LoVo (cell line): ENCODE data around the gene OSBPL9.
"Not testable (repeated sequence)": the region's sequence is repeated elsewhere in the genome, so short reads cannot be mapped to it uniquely, and the experiment has no call there.

ENCODE experiments used
- DNase-seq: peaks from one replicate; pipeline ENCODE4 v3.0.0-alpha.2; 2016; ENCODE audit warnings: low spot score

OSBPL9 gene

DNA sequence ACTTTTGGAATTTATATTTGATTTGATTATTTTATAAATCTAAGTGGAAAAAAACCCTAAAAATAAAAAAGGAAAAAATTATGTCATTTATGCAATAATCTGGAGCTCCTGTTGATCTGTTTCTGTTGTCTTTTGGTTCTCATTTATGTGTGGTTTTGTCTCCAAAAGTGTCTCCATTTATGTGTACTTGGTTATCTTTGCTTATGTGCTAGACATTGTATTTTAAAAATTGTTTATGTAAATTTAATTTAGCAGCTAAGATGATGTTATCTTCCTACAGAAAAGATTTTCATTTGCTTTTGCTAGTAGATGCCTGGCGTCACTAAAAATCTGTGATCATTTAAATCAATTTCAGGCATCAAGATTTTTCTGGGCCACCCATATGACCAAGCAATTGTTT is 95.7 kb downstream of the OSBPL9 start:
- DNase-seq = no peak

DNA sequence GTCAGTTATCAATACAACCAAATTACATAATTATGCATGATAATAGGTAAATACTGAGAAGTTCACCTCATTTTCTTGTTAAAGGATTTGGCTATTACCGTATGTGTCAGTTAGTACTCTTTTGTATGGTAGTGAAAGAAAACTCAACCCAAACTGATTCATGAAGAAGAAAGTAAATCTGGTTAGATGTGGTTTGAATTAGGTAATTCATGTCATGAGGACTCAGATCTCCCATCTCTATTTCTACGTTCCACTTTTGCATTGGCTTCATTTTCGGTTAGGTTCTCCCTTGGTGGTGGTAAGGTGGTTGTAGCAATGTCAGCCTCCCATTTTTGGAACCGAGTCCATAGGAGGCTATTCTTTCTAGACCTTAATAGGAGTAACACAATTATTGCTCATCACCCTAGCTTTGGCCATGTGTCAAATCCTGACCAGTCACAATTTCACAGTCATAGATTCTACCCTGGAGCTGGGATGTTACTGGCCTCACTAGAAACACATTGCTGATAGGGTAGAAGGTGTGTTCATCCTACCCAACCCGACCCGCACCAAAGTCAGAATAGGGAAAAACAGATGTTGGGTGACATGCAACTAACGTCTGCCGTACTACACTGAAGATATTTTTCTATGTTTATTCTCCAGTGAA is 97.6 kb downstream of the OSBPL9 start:
- no peak for DNase-seq

DNA sequence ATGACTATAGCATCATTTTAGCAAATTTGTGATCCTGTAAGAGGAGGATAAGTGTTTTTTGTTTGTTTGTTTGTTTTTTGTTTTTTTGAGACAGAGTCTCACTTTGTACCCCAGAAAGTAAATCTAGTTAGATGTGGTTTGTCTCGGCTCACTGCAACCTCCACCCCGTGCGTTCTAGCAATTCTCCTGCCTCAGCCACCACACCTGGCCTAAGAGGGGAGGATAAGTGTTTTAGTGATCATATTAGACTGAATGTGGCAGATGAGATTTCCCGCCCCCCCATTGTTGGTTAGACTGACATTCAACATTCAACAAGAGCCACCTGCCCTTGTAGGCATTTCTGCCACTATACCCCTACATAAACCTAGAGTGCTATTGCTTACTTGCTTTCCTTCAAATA is 98.5 kb downstream of the OSBPL9 start:
- DNase-seq = no peak

DNA sequence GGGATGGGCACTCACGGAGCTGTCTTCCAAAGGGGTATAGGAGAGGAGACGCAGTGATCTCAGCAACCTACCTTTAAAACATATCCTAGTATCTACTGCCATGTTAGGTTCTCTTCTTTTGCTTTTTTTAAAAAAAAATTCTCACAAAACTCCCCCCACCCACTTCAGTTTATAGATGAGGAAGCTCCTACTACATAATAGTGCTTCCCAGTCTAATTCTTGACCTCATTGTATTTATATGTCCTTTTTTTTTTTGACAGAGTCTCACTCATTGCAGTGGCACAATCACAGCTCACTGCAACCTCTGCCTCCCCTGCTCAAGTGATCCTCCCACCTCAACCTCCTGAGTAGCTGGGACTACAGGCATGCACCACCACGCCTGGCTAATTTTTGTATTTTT is 99.9 kb downstream of the OSBPL9 start:
- DNase-seq = no peak

DNA sequence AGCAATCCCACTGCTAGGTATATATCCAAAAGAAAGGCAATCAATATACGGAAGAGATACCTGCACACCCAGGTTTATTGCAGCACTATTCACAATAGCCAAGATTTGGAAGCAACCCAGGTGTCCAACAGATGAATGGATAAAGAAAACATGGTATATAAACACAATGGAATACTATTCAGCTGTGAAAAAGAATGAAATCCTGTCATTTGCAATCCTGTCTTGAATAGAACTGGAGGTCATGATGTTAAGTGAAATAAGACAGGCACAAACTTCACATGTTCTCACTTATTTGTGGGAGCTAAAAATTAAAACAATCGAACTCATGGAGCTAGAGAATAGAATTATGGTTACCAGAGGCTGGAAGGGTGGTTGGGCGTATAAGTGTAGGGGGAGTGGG is 101.0 kb downstream of the OSBPL9 start:
- DNase-seq = no peak

DNA sequence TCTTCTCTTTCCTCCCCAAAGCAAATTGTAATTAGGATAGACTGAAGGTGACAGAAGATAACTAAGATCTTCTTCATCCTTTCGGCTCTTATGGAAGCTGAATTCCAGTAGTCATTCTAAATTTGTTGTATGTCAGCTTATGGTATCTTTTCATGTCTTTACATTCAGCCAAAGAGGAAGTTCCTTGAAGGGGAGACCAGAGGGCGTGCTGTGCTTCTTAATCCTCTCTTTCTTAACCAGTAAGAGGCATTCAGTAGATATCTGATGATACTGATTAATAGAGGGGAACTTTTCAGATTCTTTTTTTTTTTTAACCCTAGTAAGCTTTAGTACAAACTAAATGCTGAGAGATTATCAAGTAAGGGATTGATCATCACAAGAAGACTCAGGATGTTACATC is 102.3 kb downstream of the OSBPL9 start:
- DNase-seq = no peak

DNA sequence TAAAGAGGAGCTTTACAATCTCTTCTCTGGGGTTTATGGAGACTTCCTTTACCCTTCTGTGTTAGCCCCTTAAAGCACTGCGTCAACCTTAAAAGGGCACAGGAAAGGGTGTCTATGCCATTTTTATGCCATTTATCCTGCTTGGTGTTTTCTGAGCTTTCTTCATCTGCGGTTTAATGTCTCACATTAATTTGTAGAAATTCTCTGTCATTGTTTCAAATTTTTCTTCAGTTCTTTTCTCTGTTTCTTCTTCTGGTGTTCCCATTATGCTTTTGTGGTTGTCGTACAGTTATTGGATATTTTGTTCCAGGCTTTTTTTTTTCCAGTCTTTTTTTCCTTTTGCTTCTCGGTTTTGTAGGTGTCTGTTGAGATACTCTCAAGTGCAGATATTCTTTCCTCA is 107.9 kb downstream of the OSBPL9 start:
- no peak for DNase-seq

DNA sequence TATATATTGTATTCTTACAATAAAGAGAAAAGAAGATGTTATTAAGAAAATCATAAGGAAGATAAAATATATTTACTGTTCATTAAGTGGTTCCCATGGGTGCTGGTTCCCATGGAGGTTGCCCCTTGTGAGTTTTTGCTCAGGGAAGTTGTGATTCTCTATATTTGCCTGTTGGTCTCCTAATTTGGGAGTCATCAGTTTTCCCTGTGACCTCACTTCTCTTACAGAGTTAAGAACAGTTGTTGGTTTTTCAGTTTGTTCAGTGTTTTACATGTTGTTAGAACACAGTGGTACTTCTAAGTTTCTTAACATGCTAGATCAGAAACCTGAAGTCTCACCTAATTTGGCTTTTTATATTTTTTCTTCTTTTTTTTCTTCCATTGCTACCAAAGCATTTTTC is 109.2 kb downstream of the OSBPL9 start:
- DNase-seq = no peak

DNA sequence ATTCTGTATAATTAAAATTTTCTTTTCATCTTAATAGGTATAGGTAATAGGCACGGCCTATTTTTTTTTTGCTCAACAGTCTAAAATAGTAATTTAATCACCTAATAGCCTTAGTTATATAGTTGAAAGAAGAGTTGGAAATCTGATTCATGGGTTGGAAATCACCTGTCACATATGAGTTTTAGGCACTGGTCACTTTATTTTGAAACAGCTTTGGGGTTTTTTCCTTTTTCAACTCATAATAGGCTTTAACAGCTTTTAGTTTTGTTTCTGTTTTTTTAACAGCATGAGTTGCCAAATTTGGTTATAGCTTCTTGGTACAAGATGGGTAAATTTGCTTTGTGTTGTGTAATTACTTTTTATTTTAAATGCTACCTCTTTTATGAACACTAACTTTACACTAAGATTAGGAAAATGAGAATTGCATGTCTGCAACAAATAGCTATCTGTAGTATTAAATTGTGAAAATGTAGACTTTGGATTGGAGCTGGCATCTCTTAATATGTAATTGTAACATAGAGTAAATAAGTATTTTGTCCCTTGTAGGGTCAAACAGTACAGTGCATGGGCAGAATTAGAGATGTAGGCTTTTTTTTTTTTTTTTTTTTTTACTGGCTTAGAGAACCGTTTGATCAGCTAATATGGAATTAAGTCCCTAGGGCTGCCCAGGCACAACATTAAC is 109.8 kb downstream of the OSBPL9 start:
- DNase-seq = no peak

DNA sequence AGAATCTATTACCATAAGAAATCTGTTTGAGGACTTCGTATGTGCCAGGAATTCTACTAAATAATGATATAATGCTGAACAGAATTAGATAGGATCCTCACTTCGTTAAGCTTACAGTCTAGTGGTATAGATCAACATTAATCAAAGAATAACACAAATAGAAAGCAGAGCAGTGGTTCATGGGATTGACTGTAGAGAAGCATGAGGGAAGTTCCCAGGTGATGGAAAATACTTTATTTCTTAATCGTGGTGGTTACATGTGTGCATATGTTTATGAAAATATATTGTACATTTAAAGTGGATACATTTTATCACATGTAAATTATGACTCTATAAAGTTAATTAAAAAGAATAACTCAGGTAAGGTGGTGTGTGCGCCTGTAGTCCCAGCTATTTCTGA is 110.5 kb downstream of the OSBPL9 start:
- no peak for DNase-seq

DNA sequence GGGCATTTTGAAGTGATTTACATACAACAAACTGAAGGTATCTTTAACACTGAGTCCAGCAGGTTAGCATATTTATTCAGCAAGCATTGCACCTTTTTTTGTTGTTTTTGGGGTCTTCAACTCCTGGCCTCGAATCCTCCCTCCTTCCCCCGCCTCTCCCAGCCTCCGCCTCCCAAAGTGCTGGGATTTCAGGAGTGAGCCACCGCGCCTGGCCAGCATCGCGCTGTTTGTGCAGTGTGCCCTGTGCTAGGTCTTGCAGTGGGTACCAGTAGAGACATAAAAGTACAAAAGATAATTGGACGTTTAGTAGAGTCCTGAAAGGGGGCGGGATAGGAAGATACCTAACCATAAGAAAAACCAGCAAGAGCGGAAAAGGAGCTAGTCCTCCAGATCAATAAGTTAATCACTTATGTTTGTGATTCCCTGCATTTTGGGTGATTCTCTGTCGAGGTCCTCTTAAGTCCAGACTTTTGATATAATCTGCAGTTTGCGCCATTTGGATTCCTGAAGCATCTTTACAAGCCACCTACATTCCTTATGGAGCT is 111.8 kb downstream of the OSBPL9 start:
- DNase-seq = no peak

DNA sequence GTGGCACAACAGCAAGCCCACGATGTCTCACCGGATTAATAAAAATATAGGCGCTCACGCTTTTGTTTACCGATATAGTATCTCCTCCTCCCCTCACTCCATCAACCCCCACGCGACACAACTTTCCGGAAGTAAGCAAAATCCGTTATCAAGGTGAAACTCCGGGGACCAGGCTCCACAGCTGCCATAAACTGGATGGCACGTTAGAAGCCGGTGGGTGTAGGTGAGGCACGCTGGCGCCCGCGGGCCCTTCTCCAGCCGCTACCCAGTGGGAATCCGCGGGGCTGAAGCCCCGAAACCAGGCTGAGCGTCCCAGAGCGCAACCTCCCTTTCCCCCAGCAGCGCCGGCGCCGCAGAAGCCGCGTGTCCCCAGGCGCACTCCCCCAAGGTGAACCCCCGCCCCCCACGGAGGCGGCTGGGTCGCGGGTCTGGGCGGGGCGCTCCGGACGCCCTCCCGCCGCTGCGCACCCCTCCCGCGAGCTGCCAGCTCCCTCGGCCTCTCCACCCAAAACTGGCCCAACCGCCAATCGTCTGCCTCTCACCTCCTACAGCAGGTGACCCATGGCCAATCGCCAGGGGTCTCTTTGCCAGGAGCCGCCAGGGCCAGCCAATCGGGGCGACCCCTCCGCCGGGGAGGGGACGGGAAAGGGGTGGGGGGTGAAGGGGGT is 112.4 kb downstream of the OSBPL9 start:
- DNase-seq = peak; percentile 95

DNA sequence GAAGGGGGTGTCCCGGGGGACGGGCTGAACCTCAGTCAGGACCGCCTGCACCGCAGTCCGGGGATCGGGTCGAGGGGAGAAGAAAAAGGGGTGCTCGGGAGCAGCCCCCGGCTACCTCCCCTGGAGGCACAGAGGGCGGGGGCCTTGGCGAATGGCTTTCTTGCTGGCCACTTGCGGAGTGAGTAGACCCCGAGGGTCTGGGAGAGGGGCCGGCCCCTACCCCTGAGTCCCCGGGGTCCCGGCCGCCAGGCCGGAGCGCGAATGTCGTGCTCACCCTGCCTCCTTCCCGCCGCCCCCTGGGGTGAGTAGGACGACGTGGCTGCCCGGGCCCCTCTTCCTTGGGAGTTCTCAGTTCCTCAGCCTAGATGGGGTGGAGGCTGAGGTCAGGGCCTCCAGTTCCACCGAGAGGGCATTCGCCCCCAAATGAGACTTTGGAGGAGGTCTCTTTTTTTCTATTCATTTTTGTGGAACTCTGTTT is 113.0 kb downstream of the OSBPL9 start:
- peak; percentile 27 for DNase-seq

DNA sequence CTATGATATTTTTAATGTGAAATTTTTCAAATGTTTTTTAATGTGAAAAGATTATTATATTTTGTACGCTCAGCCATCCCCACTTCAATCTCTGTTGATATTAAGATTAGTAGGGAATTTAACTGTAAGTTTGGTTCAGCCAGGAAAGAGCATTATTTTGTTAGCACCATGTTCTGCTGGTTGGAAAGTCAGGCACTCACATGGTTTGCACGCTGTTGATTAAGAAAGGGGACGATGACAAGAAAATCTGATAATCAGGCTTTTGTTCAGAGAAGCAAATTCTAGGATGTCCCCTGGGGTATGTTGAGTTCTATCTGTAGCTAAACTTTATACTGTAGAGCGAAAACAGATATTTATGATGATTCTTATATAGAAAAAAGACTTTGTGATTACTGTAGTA is 115.1 kb downstream of the OSBPL9 start:
- no peak for DNase-seq

DNA sequence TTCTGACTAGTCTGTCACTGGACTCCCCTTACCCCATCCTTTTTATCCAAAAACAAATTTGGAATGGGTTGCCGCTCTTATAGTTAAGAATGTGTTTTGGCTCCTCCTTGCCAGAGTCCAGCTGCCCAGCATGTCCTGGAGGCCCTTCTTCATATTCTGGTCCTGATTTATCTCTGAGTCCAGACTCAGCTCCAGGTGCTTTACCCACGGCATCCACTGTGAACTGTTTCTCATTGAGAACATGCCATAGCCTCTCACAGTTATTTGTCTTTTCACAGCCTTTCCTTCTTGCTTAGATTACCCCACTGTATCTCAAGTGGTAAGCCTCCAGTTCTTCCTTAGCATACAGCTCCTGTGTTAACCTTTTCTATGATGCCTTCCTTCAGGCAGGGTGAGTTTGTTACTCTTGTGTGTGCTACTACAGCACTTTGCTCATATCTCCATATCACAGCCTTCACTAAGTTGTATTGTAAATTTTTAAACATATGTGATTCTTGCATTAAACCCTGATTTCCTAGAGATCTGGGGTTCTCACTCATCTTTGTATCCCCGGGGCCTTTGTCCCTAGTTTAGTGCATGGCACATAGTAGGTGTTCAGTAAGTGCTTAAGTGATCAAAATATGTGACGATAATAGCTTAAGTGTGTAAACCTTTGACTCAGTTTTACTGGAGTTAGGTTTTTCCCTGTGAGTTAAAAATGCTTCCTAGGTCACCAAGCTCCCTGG is 116.0 kb downstream of the OSBPL9 start:
- no peak for DNase-seq

DNA sequence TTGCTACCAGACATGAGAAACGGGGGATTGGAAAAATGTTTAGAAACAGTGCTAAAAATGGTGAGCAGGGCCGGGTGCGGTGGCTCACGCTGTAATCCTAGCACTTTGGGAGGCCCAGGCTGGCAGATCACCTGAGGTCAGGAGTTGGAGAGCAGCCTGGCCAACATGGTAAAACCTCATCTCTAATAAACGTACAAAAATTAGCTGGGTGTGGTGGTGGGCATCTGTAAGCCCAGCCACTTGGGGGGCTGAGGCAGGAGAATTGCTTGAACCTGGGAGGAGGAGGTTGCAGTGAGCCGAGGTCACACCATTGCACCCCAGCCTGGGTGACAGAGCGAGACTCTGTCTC is 116.5 kb downstream of the OSBPL9 start:
- not testable (repeated sequence) for DNase-seq

DNA sequence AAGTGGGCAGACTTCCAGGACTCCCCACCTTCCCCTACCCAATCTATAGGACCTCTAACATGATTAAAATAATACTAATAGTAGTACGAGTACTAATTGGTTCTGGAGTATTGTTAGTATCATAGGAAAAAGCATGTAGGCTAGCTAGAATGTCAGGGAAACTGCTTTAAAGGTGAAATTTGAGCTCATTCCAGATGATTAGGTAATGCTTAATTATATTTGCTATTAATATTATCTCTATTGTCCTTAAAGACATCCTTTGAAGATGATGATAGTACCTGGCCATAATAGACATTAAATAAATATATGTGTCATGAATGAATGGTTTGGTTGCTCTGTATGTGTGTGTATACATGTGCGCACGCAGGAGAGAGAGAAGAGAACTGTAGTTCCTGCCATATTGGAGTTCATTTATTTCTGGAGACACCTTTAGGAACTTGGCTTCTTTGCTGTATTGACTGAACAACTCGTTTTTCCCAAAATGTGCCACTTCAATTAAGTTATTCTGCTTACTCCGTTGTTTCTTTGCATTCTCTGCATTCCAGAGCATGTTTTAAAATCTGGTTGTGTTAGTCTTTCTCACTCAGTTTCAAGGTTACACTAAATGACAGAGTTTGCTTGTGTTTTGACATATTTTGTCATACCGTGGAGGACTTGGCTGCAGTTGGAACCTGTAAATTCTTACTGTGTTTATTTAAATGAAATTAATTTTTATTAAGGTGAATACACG is 117.1 kb downstream of the OSBPL9 start:
- no peak for DNase-seq

DNA sequence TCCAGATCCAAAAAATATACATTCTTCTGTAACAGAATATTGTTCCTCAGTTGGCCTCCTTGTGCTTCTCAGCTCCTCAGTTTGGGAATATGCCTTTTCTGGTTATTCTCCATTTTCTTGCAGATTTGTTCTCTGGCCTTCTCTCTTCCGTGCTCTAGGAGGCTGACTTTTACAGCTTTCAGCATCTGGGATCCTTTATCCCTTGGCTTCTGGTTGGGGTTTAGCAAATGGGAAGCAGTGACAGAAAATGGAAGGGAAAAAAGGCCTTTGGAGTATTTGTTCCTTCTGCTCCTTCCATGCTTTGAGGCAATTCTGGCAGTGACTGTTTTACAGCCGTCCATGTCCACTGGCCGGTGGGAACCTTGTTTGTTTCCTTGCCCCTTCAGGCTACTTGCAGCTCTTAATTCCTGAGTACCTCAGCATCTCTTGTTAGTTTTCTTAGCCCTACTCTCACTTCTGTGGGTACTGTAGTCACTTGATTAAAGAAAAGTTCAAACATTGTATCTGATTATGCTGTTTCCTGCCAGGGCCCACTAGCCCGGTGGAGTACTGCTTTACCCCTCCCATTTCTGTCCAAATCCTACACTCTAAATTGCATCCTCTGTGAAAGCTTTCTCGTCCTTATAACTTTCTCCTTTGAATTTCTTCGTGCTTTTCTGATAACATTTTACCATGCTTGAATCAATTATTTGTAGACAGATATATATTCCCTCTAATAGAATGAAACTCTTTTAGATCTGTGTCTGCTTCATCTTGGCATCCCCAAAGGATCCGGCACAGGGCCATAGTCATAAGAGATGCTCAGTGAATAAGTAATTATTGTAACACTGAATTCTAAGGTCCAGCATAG is 118.2 kb downstream of the OSBPL9 start:
- DNase-seq = no peak

DNA sequence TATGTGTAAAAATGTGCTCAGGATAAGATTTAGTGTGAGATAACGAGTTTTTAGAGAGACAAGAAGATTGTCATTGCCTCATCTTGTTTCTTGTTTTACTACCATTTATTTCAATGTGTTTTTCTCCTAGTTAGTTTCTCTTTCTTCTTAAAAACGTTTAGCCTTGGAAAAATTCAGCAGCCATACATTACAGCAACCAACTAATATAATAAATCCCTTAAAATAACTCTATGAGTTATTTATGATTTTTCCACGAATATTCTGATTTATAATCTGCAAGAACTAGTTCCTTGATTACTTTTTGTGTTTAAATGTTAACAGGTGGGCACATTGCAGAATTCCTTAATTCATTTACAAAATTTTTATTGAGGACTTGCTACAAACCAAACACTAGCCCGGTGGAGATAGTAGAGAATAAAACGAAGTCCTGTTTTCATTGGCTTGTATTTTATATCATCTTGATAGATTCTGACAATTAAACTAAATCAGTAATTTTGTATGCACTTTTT is 118.9 kb downstream of the OSBPL9 start:
- no peak for DNase-seq

DNA sequence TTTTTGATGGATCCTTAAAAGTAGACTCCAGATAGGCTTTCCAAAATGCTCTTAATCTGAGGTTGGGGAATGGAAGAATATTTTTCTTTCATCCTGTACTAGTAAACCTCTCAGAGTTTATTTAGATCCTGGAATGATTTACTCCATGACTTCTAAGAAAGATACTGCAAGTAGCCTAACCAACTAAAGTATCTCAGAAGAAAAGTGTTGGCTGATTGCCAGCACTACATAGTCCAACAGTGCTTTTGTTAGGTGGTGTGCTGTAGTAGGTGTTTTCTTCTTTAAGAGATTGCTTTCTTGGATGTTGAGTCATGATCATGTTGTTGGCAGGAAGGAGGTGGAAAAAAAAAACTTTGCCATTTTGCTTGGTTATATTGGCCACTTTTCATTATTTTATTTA is 119.8 kb downstream of the OSBPL9 start:
- peak; percentile 71 for DNase-seq

DNA sequence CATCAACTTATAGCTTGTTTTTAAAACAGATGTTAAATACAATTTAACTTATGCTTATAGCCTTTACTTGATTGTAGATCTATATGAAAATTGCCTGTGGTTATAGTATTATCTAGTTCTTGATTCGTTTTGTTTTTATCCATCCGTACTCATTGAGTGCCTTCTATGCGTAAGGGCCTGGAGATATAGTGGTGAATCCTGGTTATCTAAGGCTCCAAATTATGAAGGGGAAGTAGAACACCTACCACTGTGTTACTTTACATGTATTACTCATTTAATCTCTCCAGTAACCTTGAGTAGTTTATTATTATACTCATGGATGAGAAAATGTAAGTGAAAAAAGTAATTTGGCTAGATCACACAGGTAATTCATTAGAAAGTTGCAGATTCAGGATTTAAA is 121.8 kb downstream of the OSBPL9 start:
- DNase-seq = no peak
